Measurements from ENCODE around the gene ZNF710. TPM values are rescaled to one million over a fixed set of nuclear protein-coding genes. Genes with fewer than 3 reads are reported as not detected.

The ZNF710 gene
- total and polyA plus RNA-seq, 2 experiments from 2014 or later = 15.9 to 18.2 TPM

- H3K4me3 Mint-ChIP-seq = no peak overlapping the region
- 0 out of 2 replicates have a peak overlapping the region, but pooled peaks have one; percentile 40 for H3K27ac Mint-ChIP-seq
- no peak for ATAC-seq
These were observed 78.7 kb downstream of the ZNF710 start for GRCh38 chr15:90079619-90080457.

More at GRCh38 chr15:90079619-90080457, 78.7 kb downstream of the ZNF710 start:
- H3F3A ChIP-seq (replicated peaks; ENCODE audit: low read depth) = 0 out of 2 replicates have a peak, but pooled peaks cover 2% of the 10 kb centered on the region
- H2AFZ ChIP-seq = no peak overlapping the region
- no peak for TF ChIP-seq ZNF331 (CRISPR knock-in tag; IDR thresholded peaks at IDR 0.05; ENCODE audit: low read depth)
- TF ChIP-seq JUNB (IDR thresholded peaks at IDR 0.05; ENCODE audit: unreplicated experiment) = no peak
- no peak for TF ChIP-seq ETS1 (IDR thresholded peaks at IDR 0.05)
- no peak for TF ChIP-seq CREB1 (CRISPR knock-in tag; IDR thresholded peaks at IDR 0.05; ENCODE audit: low read depth)
- TF ChIP-seq, protein P1, sequence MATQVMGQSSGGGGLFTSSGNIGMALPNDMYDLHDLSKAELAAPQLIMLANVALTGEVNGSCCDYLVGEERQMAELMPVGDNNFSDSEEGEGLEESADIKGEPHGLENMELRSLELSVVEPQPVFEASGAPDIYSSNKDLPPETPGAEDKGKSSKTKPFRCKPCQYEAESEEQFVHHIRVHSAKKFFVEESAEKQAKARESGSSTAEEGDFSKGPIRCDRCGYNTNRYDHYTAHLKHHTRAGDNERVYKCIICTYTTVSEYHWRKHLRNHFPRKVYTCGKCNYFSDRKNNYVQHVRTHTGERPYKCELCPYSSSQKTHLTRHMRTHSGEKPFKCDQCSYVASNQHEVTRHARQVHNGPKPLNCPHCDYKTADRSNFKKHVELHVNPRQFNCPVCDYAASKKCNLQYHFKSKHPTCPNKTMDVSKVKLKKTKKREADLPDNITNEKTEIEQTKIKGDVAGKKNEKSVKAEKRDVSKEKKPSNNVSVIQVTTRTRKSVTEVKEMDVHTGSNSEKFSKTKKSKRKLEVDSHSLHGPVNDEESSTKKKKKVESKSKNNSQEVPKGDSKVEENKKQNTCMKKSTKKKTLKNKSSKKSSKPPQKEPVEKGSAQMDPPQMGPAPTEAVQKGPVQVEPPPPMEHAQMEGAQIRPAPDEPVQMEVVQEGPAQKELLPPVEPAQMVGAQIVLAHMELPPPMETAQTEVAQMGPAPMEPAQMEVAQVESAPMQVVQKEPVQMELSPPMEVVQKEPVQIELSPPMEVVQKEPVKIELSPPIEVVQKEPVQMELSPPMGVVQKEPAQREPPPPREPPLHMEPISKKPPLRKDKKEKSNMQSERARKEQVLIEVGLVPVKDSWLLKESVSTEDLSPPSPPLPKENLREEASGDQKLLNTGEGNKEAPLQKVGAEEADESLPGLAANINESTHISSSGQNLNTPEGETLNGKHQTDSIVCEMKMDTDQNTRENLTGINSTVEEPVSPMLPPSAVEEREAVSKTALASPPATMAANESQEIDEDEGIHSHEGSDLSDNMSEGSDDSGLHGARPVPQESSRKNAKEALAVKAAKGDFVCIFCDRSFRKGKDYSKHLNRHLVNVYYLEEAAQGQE (IDR thresholded peaks at IDR 0.05; ENCODE audit: unreplicated experiment) = no peak
- no peak for TF ChIP-seq NANOG (IDR thresholded peaks at IDR 0.05; ENCODE audit: borderline replicate concordance)
- no peak for TF ChIP-seq POLR2AphosphoS5 (IDR thresholded peaks at IDR 0.05; ENCODE audit: low read depth)
- TF ChIP-seq, protein P2, sequence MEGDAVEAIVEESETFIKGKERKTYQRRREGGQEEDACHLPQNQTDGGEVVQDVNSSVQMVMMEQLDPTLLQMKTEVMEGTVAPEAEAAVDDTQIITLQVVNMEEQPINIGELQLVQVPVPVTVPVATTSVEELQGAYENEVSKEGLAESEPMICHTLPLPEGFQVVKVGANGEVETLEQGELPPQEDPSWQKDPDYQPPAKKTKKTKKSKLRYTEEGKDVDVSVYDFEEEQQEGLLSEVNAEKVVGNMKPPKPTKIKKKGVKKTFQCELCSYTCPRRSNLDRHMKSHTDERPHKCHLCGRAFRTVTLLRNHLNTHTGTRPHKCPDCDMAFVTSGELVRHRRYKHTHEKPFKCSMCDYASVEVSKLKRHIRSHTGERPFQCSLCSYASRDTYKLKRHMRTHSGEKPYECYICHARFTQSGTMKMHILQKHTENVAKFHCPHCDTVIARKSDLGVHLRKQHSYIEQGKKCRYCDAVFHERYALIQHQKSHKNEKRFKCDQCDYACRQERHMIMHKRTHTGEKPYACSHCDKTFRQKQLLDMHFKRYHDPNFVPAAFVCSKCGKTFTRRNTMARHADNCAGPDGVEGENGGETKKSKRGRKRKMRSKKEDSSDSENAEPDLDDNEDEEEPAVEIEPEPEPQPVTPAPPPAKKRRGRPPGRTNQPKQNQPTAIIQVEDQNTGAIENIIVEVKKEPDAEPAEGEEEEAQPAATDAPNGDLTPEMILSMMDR (conservative IDR thresholded peaks at IDR 0.05; ENCODE audit: low read depth in 2 of 2) = no peak
- no peak for TF ChIP-seq EZH2phosphoT487 (IDR thresholded peaks at IDR 0.05; ENCODE audit: unreplicated experiment)
- no peak for TF ChIP-seq STAT1 (IDR thresholded peaks at IDR 0.05; ENCODE audit: unreplicated experiment)
- TF ChIP-seq EZH2 (IDR thresholded peaks at IDR 0.05; ENCODE audit: low read depth, unreplicated experiment) = no peak
- TF ChIP-seq, protein P3, sequence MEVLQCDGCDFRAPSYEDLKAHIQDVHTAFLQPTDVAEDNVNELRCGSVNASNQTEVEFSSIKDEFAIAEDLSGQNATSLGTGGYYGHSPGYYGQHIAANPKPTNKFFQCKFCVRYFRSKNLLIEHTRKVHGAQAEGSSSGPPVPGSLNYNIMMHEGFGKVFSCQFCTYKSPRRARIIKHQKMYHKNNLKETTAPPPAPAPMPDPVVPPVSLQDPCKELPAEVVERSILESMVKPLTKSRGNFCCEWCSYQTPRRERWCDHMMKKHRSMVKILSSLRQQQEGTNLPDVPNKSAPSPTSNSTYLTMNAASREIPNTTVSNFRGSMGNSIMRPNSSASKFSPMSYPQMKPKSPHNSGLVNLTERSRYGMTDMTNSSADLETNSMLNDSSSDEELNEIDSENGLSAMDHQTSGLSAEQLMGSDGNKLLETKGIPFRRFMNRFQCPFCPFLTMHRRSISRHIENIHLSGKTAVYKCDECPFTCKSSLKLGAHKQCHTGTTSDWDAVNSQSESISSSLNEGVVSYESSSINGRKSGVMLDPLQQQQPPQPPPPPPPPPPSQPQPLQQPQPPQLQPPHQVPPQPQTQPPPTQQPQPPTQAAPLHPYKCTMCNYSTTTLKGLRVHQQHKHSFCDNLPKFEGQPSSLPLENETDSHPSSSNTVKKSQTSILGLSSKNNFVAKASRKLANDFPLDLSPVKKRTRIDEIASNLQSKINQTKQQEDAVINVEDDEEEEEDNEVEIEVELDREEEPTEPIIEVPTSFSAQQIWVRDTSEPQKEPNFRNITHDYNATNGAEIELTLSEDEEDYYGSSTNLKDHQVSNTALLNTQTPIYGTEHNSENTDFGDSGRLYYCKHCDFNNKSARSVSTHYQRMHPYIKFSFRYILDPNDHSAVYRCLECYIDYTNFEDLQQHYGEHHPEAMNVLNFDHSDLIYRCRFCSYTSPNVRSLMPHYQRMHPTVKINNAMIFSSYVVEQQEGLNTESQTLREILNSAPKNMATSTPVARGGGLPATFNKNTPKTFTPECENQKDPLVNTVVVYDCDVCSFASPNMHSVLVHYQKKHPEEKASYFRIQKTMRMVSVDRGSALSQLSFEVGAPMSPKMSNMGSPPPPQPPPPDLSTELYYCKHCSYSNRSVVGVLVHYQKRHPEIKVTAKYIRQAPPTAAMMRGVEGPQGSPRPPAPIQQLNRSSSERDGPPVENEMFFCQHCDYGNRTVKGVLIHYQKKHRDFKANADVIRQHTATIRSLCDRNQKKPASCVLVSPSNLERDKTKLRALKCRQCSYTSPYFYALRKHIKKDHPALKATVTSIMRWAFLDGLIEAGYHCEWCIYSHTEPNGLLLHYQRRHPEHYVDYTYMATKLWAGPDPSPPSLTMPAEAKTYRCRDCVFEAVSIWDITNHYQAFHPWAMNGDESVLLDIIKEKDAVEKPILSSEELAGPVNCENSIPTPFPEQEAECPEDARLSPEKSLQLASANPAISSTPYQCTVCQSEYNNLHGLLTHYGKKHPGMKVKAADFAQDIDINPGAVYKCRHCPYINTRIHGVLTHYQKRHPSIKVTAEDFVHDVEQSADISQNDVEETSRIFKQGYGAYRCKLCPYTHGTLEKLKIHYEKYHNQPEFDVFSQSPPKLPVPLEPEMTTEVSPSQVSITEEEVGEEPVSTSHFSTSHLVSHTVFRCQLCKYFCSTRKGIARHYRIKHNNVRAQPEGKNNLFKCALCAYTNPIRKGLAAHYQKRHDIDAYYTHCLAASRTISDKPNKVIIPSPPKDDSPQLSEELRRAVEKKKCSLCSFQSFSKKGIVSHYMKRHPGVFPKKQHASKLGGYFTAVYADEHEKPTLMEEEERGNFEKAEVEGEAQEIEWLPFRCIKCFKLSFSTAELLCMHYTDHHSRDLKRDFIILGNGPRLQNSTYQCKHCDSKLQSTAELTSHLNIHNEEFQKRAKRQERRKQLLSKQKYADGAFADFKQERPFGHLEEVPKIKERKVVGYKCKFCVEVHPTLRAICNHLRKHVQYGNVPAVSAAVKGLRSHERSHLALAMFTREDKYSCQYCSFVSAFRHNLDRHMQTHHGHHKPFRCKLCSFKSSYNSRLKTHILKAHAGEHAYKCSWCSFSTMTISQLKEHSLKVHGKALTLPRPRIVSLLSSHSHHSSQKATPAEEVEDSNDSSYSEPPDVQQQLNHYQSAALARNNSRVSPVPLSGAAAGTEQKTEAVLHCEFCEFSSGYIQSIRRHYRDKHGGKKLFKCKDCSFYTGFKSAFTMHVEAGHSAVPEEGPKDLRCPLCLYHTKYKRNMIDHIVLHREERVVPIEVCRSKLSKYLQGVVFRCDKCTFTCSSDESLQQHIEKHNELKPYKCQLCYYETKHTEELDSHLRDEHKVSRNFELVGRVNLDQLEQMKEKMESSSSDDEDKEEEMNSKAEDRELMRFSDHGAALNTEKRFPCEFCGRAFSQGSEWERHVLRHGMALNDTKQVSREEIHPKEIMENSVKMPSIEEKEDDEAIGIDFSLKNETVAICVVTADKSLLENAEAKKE (CRISPR knock-in tag; IDR thresholded peaks at IDR 0.05) = no peak
- no peak for TF ChIP-seq ZNF114 (CRISPR knock-in tag; IDR thresholded peaks at IDR 0.05)
- H3K4me1 Mint-ChIP-seq = peaks cover 15% of the 10 kb centered on the region; the same call in 2 of the 3 replicates
- peaks cover 5% of the 10 kb centered on the region; the same call in 1 of the 2 replicates for H4K20me1 ChIP-seq (replicated peaks; ENCODE audit: insufficient read depth)
- DNase-seq (ENCODE audit: low spot score) = no peak
- H3K79me2 ChIP-seq (replicated peaks; ENCODE audit: insufficient read depth) = no peaks in the 10 kb centered on the region
- H3K36me3 ChIP-seq (ENCODE audit: insufficient read depth) = no peaks in the 10 kb centered on the region
- no peaks in the 10 kb centered on the region for H3K9me3 Mint-ChIP-seq
- no peak overlapping the region for H3K4me2 ChIP-seq
- H3K9me2 ChIP-seq (ENCODE audit: insufficient read depth) = no peaks in the 10 kb centered on the region
- 0 out of 2 replicates have a peak, but pooled peaks cover 4% of the 10 kb centered on the region for H3K4me1 ChIP-seq (ENCODE audit: insufficient read depth)
- H3K27me3 Mint-ChIP-seq (ENCODE audit: insufficient read depth, low read depth, poor library complexity) = peaks cover 4% of the 10 kb centered on the region
- H3K4me3 ChIP-seq = no peak overlapping the region
- peaks cover 22% of the 10 kb centered on the region for H3K36me3 Mint-ChIP-seq (ENCODE audit: low read depth)
- H3K27ac ChIP-seq (ENCODE audit: low read depth) = no peak overlapping the region
- H3K27me3 ChIP-seq (ENCODE audit: insufficient read depth) = no peaks in the 10 kb centered on the region
